Suppressor macrophage treated with lipopolysaccharide for 4 hours (primary cell): Measurements from ENCODE around the gene TMEM248.
"Not testable (repeated sequence)": the region's sequence is repeated elsewhere in the genome, so short reads cannot be mapped to it uniquely, and the experiment has no call there.

ENCODE experiments used
- DNase-seq: peaks from one replicate; pipeline ENCODE4 v3.0.0-alpha.2; 2020

TMEM248 gene

DNA sequence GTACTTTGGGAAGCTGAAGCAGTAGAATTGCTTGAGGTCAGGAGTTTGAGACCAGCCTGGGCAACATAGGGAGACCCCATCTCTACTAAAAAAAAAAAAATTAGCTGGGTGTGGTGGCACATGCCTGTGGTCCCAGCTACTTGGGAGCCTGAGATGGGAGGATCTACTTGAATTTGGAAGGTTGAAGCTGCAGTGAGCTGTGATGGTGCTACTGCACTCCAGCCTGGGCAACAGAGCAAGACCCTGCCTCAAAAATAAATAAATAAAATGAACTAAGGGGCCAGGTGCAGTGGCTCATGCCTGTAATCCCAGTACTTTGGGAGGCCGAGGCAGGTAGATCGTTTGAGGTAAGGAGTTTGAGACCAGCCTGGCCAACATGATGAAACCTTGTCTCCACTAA, 9.8 kb upstream of the TMEM248 start:
- DNase-seq, result not testable (repeated sequence)

DNA sequence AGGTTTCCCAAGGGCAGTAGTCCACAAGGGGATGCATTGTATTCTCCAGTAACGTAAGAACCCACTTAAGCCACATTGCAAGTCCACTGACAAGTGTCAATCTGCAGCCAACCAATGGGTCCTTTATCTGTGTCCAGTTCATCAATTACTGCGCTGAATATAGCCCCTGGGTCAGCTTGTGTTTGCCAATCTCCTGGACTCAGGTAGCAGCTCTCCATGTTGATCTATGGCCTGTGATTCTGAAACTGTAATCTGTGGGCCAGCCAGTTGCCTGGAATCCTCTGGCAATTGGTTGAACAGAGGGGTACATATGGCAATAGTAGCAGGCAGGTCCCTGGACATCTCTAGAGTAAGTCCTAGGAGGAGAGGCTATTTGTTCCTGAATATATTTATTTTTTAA, 8.8 kb upstream of the TMEM248 start:
- no peak for DNase-seq

DNA sequence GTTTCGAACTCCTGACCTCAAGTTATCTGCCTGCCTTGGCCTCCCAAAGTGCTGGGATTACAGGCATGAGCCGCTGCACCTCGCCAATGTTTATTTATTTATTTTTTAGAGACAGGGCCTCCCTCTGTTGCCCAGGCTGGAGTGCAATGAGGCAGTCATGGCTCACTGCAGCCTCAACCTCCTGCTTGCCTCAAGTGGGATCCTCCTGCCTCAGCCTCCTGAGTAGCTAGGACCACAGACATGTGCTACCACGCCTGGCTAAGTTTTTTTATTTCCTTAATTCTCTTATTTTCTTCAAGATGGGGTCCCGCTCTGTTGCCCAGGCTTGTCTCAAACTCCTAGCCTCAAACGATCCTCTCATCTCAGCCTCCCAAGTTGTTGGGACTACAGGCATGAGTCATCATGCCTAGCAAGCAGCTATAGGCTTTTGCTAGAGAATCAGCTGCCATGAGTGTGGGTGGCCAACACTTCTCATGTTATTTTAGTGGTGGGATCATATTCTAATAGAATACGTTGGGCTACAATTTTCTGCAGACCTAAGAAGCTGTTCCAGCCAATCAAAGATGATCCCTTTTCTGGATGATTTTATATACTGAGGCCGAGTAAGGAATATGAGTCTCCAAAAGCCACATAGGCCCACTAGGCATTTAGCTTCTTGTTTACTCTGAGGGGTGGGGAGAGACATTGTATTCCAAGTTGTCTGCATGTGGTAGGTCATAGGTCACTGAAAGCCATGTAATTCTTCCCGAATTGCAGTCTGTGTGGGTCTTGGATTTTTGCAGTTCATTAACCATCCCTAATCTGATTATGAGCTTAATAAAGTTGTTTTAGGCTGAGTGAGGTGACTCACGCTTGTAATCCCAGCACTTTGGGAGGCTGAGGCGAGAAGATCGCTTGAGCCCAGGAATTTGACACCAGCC, 7.6 kb upstream of the TMEM248 start:
- DNase-seq, result no peak

GRCh38 chr7:66917904-66918303, 3.1 kb upstream of the TMEM248 start:
- not testable (repeated sequence) for DNase-seq

- DNase-seq, result no peak
Measured at GRCh38 chr7:66919304-66919703, 1.7 kb upstream of the TMEM248 start.

DNA sequence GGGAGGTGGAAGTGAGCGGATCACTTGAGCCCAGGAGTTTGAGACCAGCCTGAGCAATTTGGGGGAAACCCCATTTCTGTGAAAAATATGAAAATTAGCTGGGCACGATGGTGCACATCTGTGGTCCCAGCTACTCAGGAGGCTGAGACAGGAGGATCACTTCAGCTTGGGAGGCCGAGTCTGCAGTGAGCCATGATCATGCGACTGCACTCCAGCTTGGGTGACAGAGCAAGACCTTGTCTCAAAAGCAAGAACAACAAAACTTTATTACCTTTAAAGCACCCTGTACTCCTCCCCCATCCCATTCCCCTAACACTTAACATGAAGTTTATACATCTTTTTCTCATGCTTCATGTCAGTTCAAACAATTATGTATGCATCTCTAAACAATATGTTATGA, 1.3 kb upstream of the TMEM248 start:
- DNase-seq, result no peak

- DNase-seq, result no peak
Measured at GRCh38 chr7:66920256-66920655, 769 bp upstream of the TMEM248 start.

GRCh38 chr7:66921396-66921917, 432 bp downstream of the TMEM248 start:
- DNase-seq, result peak; percentile 23

DNA sequence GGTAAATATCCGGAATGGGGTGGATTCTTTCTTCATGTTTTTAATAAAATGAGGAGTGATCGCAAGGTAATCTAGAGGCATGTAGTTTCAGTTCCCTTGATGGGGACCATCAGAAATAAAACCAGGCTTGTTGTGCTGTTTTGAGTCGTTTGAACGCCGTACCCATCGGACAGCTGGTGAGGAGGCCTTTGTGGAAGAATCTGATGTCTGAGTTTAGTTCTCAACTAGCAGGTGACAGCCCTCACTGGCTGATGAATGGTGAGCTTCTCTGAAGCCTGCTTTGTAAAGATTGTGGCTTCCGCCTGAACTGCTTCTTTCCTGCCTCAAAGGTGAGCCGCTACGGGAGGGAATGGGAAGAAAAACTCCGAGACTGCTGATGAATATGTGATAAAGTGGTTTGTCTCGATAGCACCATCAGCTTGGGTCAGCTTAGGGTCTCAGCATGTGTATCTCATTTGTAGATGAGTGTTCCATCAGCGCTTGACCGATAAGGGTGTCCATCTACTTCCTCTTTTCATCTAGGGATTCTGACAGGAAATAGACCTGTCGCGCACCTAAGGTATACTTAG, 977 bp downstream of the TMEM248 start:
- peak; percentile 23 for DNase-seq

DNA sequence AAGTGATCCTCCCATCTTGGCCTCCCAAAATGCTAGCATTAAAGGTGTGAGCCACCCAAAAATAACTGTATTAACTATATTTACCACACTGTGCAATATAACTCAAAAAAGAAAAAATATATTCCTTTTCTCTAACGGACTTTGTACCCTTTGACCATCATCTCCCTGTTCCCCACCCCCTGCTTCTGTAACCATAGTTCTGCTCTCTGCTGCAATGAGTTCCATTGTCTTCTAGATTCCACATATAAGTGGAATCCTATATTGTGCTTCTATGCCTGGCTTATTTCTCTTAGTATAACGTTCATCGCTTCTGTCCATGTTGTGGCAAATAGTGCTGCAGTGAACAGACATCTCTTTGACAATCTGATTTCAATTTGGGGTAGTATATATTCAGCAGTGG, 4.2 kb downstream of the TMEM248 start:
- DNase-seq, result no peak

DNA sequence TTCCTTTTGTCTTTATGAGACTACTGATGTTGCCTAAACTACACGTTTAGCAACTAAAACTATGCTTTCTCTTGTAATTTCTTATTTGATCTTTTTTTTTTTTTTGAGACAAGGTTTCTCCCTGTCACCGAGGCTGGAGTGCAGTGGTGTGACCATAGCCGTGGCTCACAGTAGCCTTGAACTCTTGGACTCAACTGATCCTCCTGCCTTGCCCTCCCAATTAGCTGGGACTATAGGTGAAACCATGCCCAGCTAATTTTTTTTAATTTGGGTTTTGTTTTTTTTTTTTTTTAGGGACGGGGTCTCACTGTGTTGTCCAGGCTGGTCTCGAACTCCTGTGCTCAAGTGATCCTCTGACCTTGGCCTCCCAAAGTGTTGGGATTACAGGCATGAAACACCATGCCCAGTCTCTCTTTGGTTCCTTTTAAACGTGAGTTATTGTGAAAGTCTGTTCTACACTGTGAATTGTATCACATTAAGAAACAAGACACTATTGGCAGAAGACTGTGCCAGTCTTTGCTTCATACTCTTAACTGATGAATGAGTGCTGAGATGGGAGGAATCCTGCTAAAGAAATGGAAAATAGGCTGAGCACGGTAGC, 6.4 kb downstream of the TMEM248 start:
- no peak for DNase-seq

GRCh38 chr7:66928388-66928787, 7.4 kb downstream of the TMEM248 start:
- no peak for DNase-seq

GRCh38 chr7:66929165-66929564, 8.1 kb downstream of the TMEM248 start:
- no peak for DNase-seq

GRCh38 chr7:66929935-66930334, 8.9 kb downstream of the TMEM248 start:
- no peak for DNase-seq

GRCh38 chr7:66930341-66930740, 9.3 kb downstream of the TMEM248 start:
- DNase-seq, result no peak

DNA sequence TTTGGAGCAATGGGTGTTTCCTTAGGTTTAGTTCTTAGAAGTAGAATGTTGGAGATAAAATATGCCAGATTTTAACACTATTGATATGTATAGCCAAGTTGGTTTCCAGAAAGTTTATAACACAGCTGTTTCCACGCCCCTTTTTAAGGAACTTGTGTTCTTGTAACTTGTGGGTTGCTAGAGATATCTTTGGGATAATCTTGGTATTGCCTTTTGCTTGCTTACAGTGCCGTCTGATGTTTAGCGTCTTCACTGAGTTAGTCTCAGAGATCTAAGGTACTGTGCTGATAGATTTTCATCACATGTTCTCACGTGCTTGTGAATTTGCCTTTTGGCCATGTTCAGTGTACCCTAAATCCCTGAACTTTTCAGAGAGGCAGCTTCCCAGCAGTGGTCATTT, 12.4 kb downstream of the TMEM248 start:
- DNase-seq, result no peak

DNA sequence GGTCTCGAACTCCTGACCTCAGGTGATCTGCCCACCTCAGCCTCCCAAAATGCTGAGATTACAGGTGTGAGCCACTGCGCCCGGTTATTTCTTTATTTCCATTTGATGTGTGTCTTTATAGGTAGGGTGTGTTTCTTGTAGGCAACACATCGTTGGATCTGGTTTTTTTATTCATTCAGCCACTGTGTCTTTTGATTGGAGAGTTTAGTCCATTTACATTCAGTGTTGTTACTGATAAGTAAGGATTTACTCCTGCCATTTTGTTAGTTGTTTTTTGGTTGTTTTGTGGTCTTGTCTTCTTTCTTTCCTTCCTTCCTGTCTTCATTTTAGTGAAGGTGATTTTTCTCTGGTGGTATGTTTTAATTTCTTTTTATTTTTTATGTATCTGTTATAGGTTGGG, 16.9 kb downstream of the TMEM248 start:
- DNase-seq, result no peak

GRCh38 chr7:66939325-66939724, 18.3 kb downstream of the TMEM248 start:
- DNase-seq, result no peak

GRCh38 chr7:66946545-66946944, 25.5 kb downstream of the TMEM248 start:
- DNase-seq, result no peak

DNA sequence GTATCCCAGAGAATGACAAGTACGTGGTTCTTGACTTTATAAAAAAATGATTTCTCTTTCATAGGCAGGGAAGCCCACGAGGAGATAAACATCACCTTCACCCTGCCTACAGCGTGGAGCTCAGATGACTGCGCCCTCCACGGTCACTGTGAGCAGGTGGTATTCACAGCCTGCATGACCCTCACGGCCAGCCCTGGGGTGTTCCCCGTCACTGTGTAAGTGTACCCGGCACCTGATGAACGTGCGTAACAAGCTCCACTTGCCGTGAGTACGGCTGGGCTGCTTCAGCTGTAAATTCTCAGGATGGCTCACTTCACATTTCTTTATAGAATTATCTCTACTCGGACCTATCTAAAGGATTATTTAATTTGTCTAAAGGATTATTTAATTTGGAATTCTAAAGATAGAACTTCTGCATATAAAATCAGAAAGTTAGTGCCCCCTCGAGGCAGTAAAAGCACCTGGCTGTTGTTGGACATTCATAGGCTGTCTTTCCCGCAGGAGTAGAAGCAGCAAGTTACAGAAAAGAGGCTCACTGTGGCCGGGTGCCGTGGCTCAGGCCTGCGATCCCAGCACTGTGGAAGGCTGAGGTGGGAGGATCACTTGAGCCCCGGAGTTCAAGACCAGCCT, 27.6 kb downstream of the TMEM248 start:
- no peak for DNase-seq

GRCh38 chr7:66950311-66950710, 29.3 kb downstream of the TMEM248 start:
- no peak for DNase-seq

- DNase-seq, result no peak
Measured at GRCh38 chr7:66950763-66951162, 29.7 kb downstream of the TMEM248 start.

GRCh38 chr7:66952343-66953043, 31.5 kb downstream of the TMEM248 start:
- DNase-seq, result no peak
